H1 (cell line): ENCODE measurements around the gene SIK3.

Source experiments
- POLR2A ChIP-seq, 2 experiments: IDR thresholded peaks; 1 replicate in 1 of 2; 2 replicates in 1 of 2; pipeline ENCODE4 v1.6.1; 2011; ENCODE audit warnings: low read depth in 2 of 2, low read length in 2 of 2, mild to moderate bottlenecking in 2 of 2; ENCODE audit errors: control extremely low read depth in 1 of 2
- POLR2AphosphoS5 ChIP-seq: IDR thresholded peaks from 2 replicates; pipeline ENCODE4 v1.6.1; 2011; ENCODE audit warnings: low read depth, low read length

DNA sequence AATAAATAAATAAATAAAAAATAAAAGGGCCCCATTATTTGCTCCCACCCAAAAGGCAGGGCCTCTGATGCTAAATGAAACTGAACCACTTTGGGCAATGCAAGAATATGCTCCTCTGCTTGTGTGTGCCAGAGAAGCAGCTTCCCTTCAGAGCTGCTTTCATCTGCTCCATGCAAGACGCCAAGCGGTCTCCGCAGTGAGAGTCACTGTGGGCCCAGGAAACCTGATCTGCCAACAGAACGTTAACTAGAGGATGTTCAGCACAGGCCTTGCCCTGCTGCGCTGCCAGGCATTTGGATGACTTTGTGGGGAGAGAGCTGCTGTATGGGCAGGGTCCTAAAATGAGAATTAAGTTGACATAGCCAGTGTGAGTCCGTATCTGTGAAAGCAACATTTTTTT lies 217.1 kb downstream of the SIK3 start:
- TF ChIP-seq POLR2A (IDR thresholded peaks at IDR 0.05; ENCODE audit: control extremely low read depth in 1 of 2, low read depth in 2 of 2, low read length in 2 of 2) (no peak), POLR2AphosphoS5 (no peak)
